VCaP (cell line): ENCODE results near the gene BCAR1.

Source experiments
- H3K27ac ChIP-seq: fragments of 450-650 bp; 2 replicates; pipeline ENCODE4 v1.5.1; 2017
- CTCF ChIP-seq: fragments of 450-650 bp; conservative IDR thresholded peaks from 2 replicates; pipeline ENCODE4 v1.5.1; 2017; ENCODE audit warnings: mild to moderate bottlenecking, moderate library complexity

BCAR1 gene

GRCh38 chr16:75249441-75249840 lies 2.0 kb downstream of the BCAR1 start:
- H3K27ac ChIP-seq, result peak overlapping the region; percentile 87; the same call in 1 of the 2 replicates
- no peak for TF ChIP-seq CTCF

GRCh38 chr16:75248536-75249380 lies 2.7 kb downstream of the BCAR1 start:
- no peak for TF ChIP-seq CTCF
- H3K27ac ChIP-seq, result no peak overlapping the region; the same call in 1 of the 2 replicates

GRCh38 chr16:75248142-75248535 lies 3.3 kb downstream of the BCAR1 start:
- no peak for TF ChIP-seq CTCF
- no peak overlapping the region for H3K27ac ChIP-seq

GRCh38 chr16:75247249-75247648 lies 4.2 kb downstream of the BCAR1 start:
- no peak overlapping the region for H3K27ac ChIP-seq
- no peak for TF ChIP-seq CTCF

GRCh38 chr16:75246504-75247205 lies 4.8 kb downstream of the BCAR1 start:
- no peak overlapping the region for H3K27ac ChIP-seq
- TF ChIP-seq CTCF, result no peak

- no peak overlapping the region for H3K27ac ChIP-seq
- TF ChIP-seq CTCF, result no peak
These were observed 6.3 kb downstream of the BCAR1 start for GRCh38 chr16:75244844-75245758.
